K562 (cell line): ENCODE data around the gene ADM5. TPM values are rescaled to one million over a fixed set of nuclear protein-coding genes. Genes with fewer than 3 reads are reported as not detected.

Experiments used
- ATAC-seq: fragments of 200-7000 bp; cut with Tn5 transposase; 3 replicates; pipeline ENCODE4 v1.9.1; 2020; ENCODE audit warnings: moderate library complexity
- BruUV-seq: library from RNA; stranded (reverse); fragments of 400-500 nt; replicated peaks from 2 replicates; lab custom pipeline; 2021; lab: Mats Ljungman, UMichigan
- CTCF ChIA-PET: fragments of 300-600 bp; formaldehyde crosslinking; extraction: SDS; loops from one replicate; lab custom pipeline; 2021; ENCODE audit warnings: low intra/inter-chr PET ratio; lab: Yijun Ruan, JAX
- POLR2A ChIA-PET: fragments of 300-600, 350-650 bp; sonication (Branson Sonifier 250); formaldehyde crosslinking; extraction: SDS; loops from one replicate; lab custom pipeline; 2021; ENCODE audit warnings: antibody characterized with exemption, inconsistent platforms; lab: Yijun Ruan, JAX
- DNase-seq, 4 experiments: peaks; one replicate each; pipeline versions ENCODE4 v3.0.0 to v3.0.0-alpha.2; 2011 to 2018; ENCODE audit warnings: low spot score in 3 of 4, mixed read lengths in 3 of 4; ENCODE audit errors: extremely low read depth in 1 of 4
- FAIRE-seq: peaks from 2 replicates; lab custom pipeline; 2011; peaks lifted over from hg19 to GRCh38; lab: Jason Lieb, UNC
- H2AFZ ChIP-seq: 2 replicates; pipeline ENCODE4 v1.6.0; 2011; ENCODE audit warnings: low read depth, low read length, control low read depth, inconsistent platforms
- H3K27ac ChIP-seq: fragments of 200-600 bp; 3 replicates; pipeline ENCODE4 v1.8.0; 2011; ENCODE audit warnings: low read depth, mild to moderate bottlenecking, control low read depth, inconsistent platforms, low read length, moderate library complexity, mixed read lengths; ENCODE audit errors: extremely low read depth
- H3K27me3 ChIP-seq, 2 experiments: fragments of 300-600 bp in 1 of 2; 2 replicates in 1 of 2; 3 replicates in 1 of 2; pipeline versions ENCODE4 v1.6.0 to v1.8.0; 2011; ENCODE audit warnings: inconsistent platforms in 2 of 2, low read length in 2 of 2, mild to moderate bottlenecking in 1 of 2, mixed read lengths in 1 of 2, moderate library complexity in 1 of 2; ENCODE audit not compliant: control insufficient read depth in 2 of 2, insufficient read depth in 2 of 2
- H3K36me3 ChIP-seq: fragments of 300-600 bp; 3 replicates; pipeline ENCODE4 v1.8.0; 2011; ENCODE audit warnings: mild to moderate bottlenecking, low read length, inconsistent platforms; ENCODE audit not compliant: control insufficient read depth, insufficient read depth
- H3K4me1 ChIP-seq, 2 experiments: fragments of 200-600 bp in 1 of 2; replicated peaks in 1 of 2; 2 replicates in 1 of 2; 3 replicates in 1 of 2; pipeline versions ENCODE4 v1.5.1 to v1.8.0; 2011; ENCODE audit warnings: inconsistent platforms in 2 of 2, low read length in 2 of 2, mild to moderate bottlenecking in 1 of 2, mixed read lengths in 1 of 2, moderate library complexity in 1 of 2; ENCODE audit not compliant: control insufficient read depth in 2 of 2, insufficient read depth in 2 of 2
- H3K4me2 ChIP-seq: 2 replicates; pipeline ENCODE4 v1.6.1; 2011; ENCODE audit warnings: low read length, control low read depth, inconsistent platforms, mixed read lengths; ENCODE audit not compliant: insufficient read depth
- H3K4me3 ChIP-seq: fragments of 200-600 bp; sonication (generic), shearing (Covaris generic); 2 replicates; pipeline ENCODE4 v1.5.1; 2016; ENCODE audit warnings: control low read depth, inconsistent platforms
- H3K79me2 ChIP-seq: fragments of 200-600 bp; 3 replicates; pipeline ENCODE4 v1.8.0; 2011; ENCODE audit warnings: low read length, inconsistent platforms; ENCODE audit not compliant: control insufficient read depth, insufficient read depth
- H3K9ac ChIP-seq, 2 experiments: 2 replicates each; pipeline versions ENCODE4 v1.6.0 to v1.6.1; 2011; ENCODE audit warnings: low read depth in 2 of 2, low read length in 2 of 2, control low read depth in 1 of 2, inconsistent platforms in 1 of 2, mild to moderate bottlenecking in 1 of 2, mixed read lengths in 1 of 2; ENCODE audit not compliant: insufficient read depth in 1 of 2
- H3K9me1 ChIP-seq: one replicate; pipeline ENCODE4 v1.6.0; 2011; ENCODE audit warnings: inconsistent platforms, mild to moderate bottlenecking, low read length, moderate library complexity; ENCODE audit not compliant: control insufficient read depth, insufficient read depth
- H3K9me3 ChIP-seq: replicated peaks from 2 replicates; pipeline ENCODE4 v1.5.1; 2011; ENCODE audit warnings: low read depth, low read length, inconsistent platforms; ENCODE audit not compliant: control insufficient read depth, insufficient read depth
- H4K20me1 ChIP-seq: replicated peaks from 2 replicates; pipeline ENCODE4 v1.6.1; 2011; ENCODE audit warnings: low read length, inconsistent platforms, mixed read lengths; ENCODE audit not compliant: control insufficient read depth, insufficient read depth
- BMI1 ChIP-seq: fragments of 150-350 bp; IDR thresholded peaks from 2 replicates; pipeline ENCODE4 v1.6.1; 2014; ENCODE audit warnings: low read length
- CHD1 ChIP-seq: fragments of 200-600 bp; sonication (generic); IDR thresholded peaks from one replicate; pipeline ENCODE4 v1.6.1; 2012; ENCODE audit warnings: mild to moderate bottlenecking, moderate library complexity, low read length, inconsistent platforms
- CTCF ChIP-seq, 3 experiments: IDR thresholded peaks in 2 of 3; conservative IDR thresholded peaks in 1 of 3; 2 replicates each; pipeline ENCODE4 v1.5.1; 2011 to 2012; ENCODE audit warnings: low read length in 3 of 3, mild to moderate bottlenecking in 3 of 3, control low read depth in 2 of 3, improper control_type of control experiment in 1 of 3, inconsistent platforms in 1 of 3, low read depth in 1 of 3, mixed read lengths in 1 of 3, moderate library complexity in 1 of 3; ENCODE audit not compliant: insufficient read depth in 2 of 3
- CTCFL ChIP-seq: IDR thresholded peaks from 2 replicates; pipeline ENCODE4 v1.6.1; 2011; ENCODE audit warnings: borderline replicate concordance, low read depth, mild to moderate bottlenecking, moderate library complexity, low read length; ENCODE audit not compliant: insufficient read depth, poor library complexity, severe bottlenecking
- DPF2 ChIP-seq: fragments of 450-650 bp; IDR thresholded peaks from 2 replicates; pipeline ENCODE4 v1.6.1; 2016
- FOXP1 ChIP-seq: sonication (generic); formaldehyde crosslinking; IDR thresholded peaks from 2 replicates; pipeline ENCODE4 v1.8.0; 2022; ENCODE audit warnings: mild to moderate bottlenecking, missing genetic modification reagents
- HDAC1 ChIP-seq, 2 experiments: fragments of 450-650 bp; IDR thresholded peaks; 2 replicates each; pipeline ENCODE4 v1.6.1; 2016 to 2017; ENCODE audit warnings: inconsistent platforms in 1 of 2, mild to moderate bottlenecking in 1 of 2, moderate library complexity in 1 of 2
- MYC ChIP-seq, 2 experiments: fragments of 250-450 bp in 1 of 2; sonication (Bioruptor Pico) in 1 of 2; IDR thresholded peaks; 2 replicates each; pipeline versions ENCODE4 v1.5.1 to v1.6.1; 2012 to 2021; ENCODE audit warnings: low read depth in 2 of 2, borderline replicate concordance in 1 of 2, improper control_type of control experiment in 1 of 2, low read length in 1 of 2, mild to moderate bottlenecking in 1 of 2, moderate library complexity in 1 of 2
- PHF8 ChIP-seq: fragments of 200-600 bp; sonication (generic); IDR thresholded peaks from 2 replicates; pipeline ENCODE4 v1.6.1; 2012; ENCODE audit warnings: mixed run types, mild to moderate bottlenecking, inconsistent platforms, low read length, moderate library complexity, borderline replicate concordance
- TOE1 ChIP-seq, 2 experiments: fragments of 450-650 bp in 1 of 2; sonication (generic) in 1 of 2; formaldehyde crosslinking in 1 of 2; IDR thresholded peaks; 2 replicates each; pipeline versions ENCODE4 v1.7.1 to v1.8.0; 2016 to 2022; ENCODE audit warnings: borderline replicate concordance in 2 of 2, mild to moderate bottlenecking in 2 of 2, antibody characterized with exemption in 1 of 2, inconsistent platforms in 1 of 2, low read depth in 1 of 2, missing genetic modification reagents in 1 of 2, moderate library complexity in 1 of 2
- TSC22D4 ChIP-seq: fragments of 450-650 bp; IDR thresholded peaks from 2 replicates; pipeline ENCODE4 v1.6.1; 2016; ENCODE audit warnings: missing genetic modification characterization, missing biosample characterization, control low read depth
- ZBTB1 ChIP-seq: sonication (generic); formaldehyde crosslinking; IDR thresholded peaks from 2 replicates; pipeline ENCODE4 v1.8.1; 2023; ENCODE audit warnings: missing genetic modification reagents, low read depth, mild to moderate bottlenecking, borderline replicate concordance
- ZSCAN29 ChIP-seq: fragments of 450-650 bp; IDR thresholded peaks from 2 replicates; pipeline ENCODE4 v1.6.1; 2017
- WGBS: fragments of 100-300 bp; shearing (Covaris generic); methylation state at CpG from one replicate; pipeline ENCODE4 v1.1.6; 2016; ENCODE audit warnings: low coverage, mixed read lengths; ENCODE audit not compliant: insufficient coverage; ENCODE audit errors: missing lambda C conversion rate; 5-methylcytosine and 5-hydroxymethylcytosine counted together
- in situ Hi-C: fragments of 300-500 bp; cut with MboI; formaldehyde crosslinking; loops from 4 replicates; pipeline ENCODE4 v1.15.0; 2018; ENCODE audit warnings: inconsistent platforms, mixed read lengths
- intact Hi-C: fragments of 100-400 bp; cut with micrococcal nuclease; formaldehyde crosslinking; loops from 2 replicates; pipeline ENCODE4 v1.14.2; 2022
- polyA plus RNA-seq, 8 experiments: library from polyadenylated mRNA; depleted of rRNA in 4 of 8; stranded (reverse) in 5 of 8; unstranded in 3 of 8; fragments of >200 nt; fragmentation: Nextera tagmentation in 2 of 8; fragmentation: Illumina TruSeq in 1 of 8; extraction: Ambion mirVana in 2 of 8; extraction: Trizol in 1 of 8; gene quantifications; 2 replicates each; pipeline versions ENCODE4 v1.2.1 to v1.2.3, GENCODE V29; 2011 to 2014; ENCODE audit warnings: inconsistent platforms in 1 of 8, missing spikeins in 1 of 8
- total RNA-seq, 7 experiments: library from RNA; depleted of rRNA in 6 of 7; stranded (reverse); fragments of >200 nt in 6 of 7; fragmentation: Illumina TruSeq in 2 of 7; extraction: Trizol in 2 of 7; gene quantifications; 2 replicates each; pipeline versions ENCODE4 v1.2.1 to v1.2.3, GENCODE V29; 2011 to 2021; ENCODE audit warnings: low replicate concordance in 1 of 7

Gene ADM5
- total and polyA plus RNA-seq, 9 of the 15 experiments (the other 6 are each of a cell fraction or from before 2014, with no cell fraction given), result 0.13 to 8.4 (median 2.0) TPM; not detected in 1

- WGBS, result 0% methylated on average over 5 of the region's 5 CpGs
- Histone ChIP-seq H4K20me1 (no peaks in the 10 kb centered on the region), H3K9me3 (no peaks in the 10 kb centered on the region), H3K4me3 (peak overlapping the region; percentile 97), H3K27me3 (no peaks in the 10 kb centered on the region), H3K9me1 (no peaks in the 10 kb centered on the region), H2AFZ (peak overlapping the region; percentile 66), H3K4me2 (peak overlapping the region; percentile 98), H3K79me2 (peaks cover 48% of the 10 kb centered on the region), H3K36me3 (peaks cover 43% of the 10 kb centered on the region; the same call in 2 of the 3 replicates), H3K27ac (peak overlapping the region; percentile 97), H3K4me1 (peaks cover 27 to 54% of the 10 kb centered on the region in 2 experiments), H3K9ac (peak overlapping the region; percentile 98 to 99)
- in situ Hi-C loops (no loop called here), intact Hi-C loops (loop anchor here (2.0 kb wide), 1 partner anchor 34 kb away; the partner anchor contains the start of gene PRMT1)
- DNase-seq (peak in 1 of 4 experiments; percentile 44), FAIRE-seq (peak; percentile 62), ATAC-seq (no peak)
- BruUV-seq, result no TSS peak
- POLR2A ChIA-PET, result interaction anchor here (0.7 to 2.8 kb wide), 11 partner anchors 12 to 146 kb away, joined by 3 to 27 read pairs (median 5); partner anchors contain the start of genes PRMT1 and RPS11
- CTCF ChIA-PET, result no interaction called here
- TF ChIP-seq MYC (IDR thresholded peaks at IDR 0.05; ENCODE audit: low read depth, low read length) (no peak), MYC (CRISPR knock-in tag; IDR thresholded peaks at IDR 0.05; ENCODE audit: borderline replicate concordance, low read depth) (peak; percentile 28; the same call in 1 of the 2 replicates), TSC22D4 (tag) (no peak), HDAC1 (IDR thresholded peaks at IDR 0.05) (0 out of 4 replicates have a peak, but pooled peaks of 1 of the 2 experiments have one; percentile 19), BMI1 (no peak), CTCF (IDR thresholded peaks at IDR 0.05 in 2 of 3, conservative IDR thresholded peaks at IDR 0.05 in 1 of 3; ENCODE audit: insufficient read depth in 2 of 3, low read depth in 1 of 3, low read length in 3 of 3) (peak in 2 of 3 experiments; percentile 1 to 20; a peak in 2 of 6 replicates), FOXP1 (CRISPR knock-in tag) (0 out of 2 replicates have a peak, but pooled peaks have one; percentile 5), ZBTB1 (CRISPR knock-in tag) (no peak), PHF8 (peak; percentile 18; the same call in 1 of the 2 replicates), DPF2 (0 out of 2 replicates have a peak, but pooled peaks have one; percentile 30), CHD1 (peak; percentile 60), TOE1 (IDR thresholded peaks at IDR 0.05; ENCODE audit: borderline replicate concordance) (no peak), TOE1 (CRISPR knock-in tag; IDR thresholded peaks at IDR 0.05; ENCODE audit: borderline replicate concordance, low read depth) (no peak), ZSCAN29 (no peak), CTCFL (peak; percentile 2)
Observed at GRCh38 chr19:49642492-49643035, 46.8 kb upstream of the ADM5 start.
